CD4-positive, alpha-beta T cell treated with Interleukin-10 for 1 hour (primary cell): Measurements from ENCODE around the gene MYO19.
"Not testable (repeated sequence)": the region's sequence is repeated elsewhere in the genome, so short reads cannot be mapped to it uniquely, and the experiment has no call there.

ENCODE experiments used
- DNase-seq: peaks from one replicate; pipeline ENCODE4 v3.0.0-alpha.2; 2020

MYO19 gene

GRCh38 chr17:36527621-36528250, 6.9 kb downstream of the MYO19 start:
- DNase-seq: no peak

- DNase-seq: no peak
These were observed 8.8 kb downstream of the MYO19 start for GRCh38 chr17:36525888-36526287.

GRCh38 chr17:36525113-36525512, 9.6 kb downstream of the MYO19 start:
- DNase-seq: no peak

- DNase-seq: no peak
These were observed 10.2 kb downstream of the MYO19 start for GRCh38 chr17:36524428-36524876.

- DNase-seq: no peak
These were observed 11.6 kb downstream of the MYO19 start for GRCh38 chr17:36523113-36523512.

GRCh38 chr17:36515837-36516236, 18.8 kb downstream of the MYO19 start:
- no peak for DNase-seq

- no peak for DNase-seq
These were observed 19.8 kb downstream of the MYO19 start for GRCh38 chr17:36514856-36515255.

GRCh38 chr17:36512641-36513040, 22.0 kb downstream of the MYO19 start:
- DNase-seq: no peak

- DNase-seq: no peak
These were observed 23.5 kb downstream of the MYO19 start for GRCh38 chr17:36511216-36511615.

- DNase-seq: no peak
These were observed 24.0 kb downstream of the MYO19 start for GRCh38 chr17:36510636-36511035.

- DNase-seq: no peak
These were observed 25.2 kb downstream of the MYO19 start for GRCh38 chr17:36509272-36509985.

- not testable (repeated sequence) for DNase-seq
These were observed 26.2 kb downstream of the MYO19 start for GRCh38 chr17:36508439-36508838.

- no peak for DNase-seq
These were observed 27.4 kb downstream of the MYO19 start for GRCh38 chr17:36507266-36507665.

GRCh38 chr17:36506831-36507230, 27.8 kb downstream of the MYO19 start:
- no peak for DNase-seq

- no peak for DNase-seq
These were observed 28.3 kb downstream of the MYO19 start for GRCh38 chr17:36506249-36506826.

- DNase-seq: no peak
These were observed 29.5 kb downstream of the MYO19 start for GRCh38 chr17:36505171-36505570.

- DNase-seq: no peak
These were observed 30.5 kb downstream of the MYO19 start for GRCh38 chr17:36504156-36504545.

GRCh38 chr17:36503456-36504155, 31.1 kb downstream of the MYO19 start:
- DNase-seq: no peak

- no peak for DNase-seq
These were observed 32.7 kb downstream of the MYO19 start for GRCh38 chr17:36501963-36502362.

GRCh38 chr17:36501351-36501750, 33.3 kb downstream of the MYO19 start:
- DNase-seq: no peak

GRCh38 chr17:36500745-36501225, 33.9 kb downstream of the MYO19 start:
- DNase-seq: no peak

GRCh38 chr17:36498560-36499300, 35.9 kb downstream of the MYO19 start:
- DNase-seq: no peak

- DNase-seq: no peak
These were observed 36.5 kb downstream of the MYO19 start for GRCh38 chr17:36498155-36498554.
